K562 (cell line): ENCODE results near the gene PRM2. TPM values are rescaled to one million over a fixed set of nuclear protein-coding genes. Genes with fewer than 3 reads are reported as not detected.

Source experiments
- ATAC-seq: fragments of 200-7000 bp; cut with Tn5 transposase; 3 replicates; pipeline ENCODE4 v1.9.1; 2020; ENCODE audit warnings: moderate library complexity
- BruUV-seq: library from RNA; stranded (reverse); fragments of 400-500 nt; replicated peaks from 2 replicates; lab custom pipeline; 2021; lab: Mats Ljungman, UMichigan
- CTCF ChIA-PET: fragments of 300-600 bp; formaldehyde crosslinking; extraction: SDS; loops from one replicate; lab custom pipeline; 2021; ENCODE audit warnings: low intra/inter-chr PET ratio; lab: Yijun Ruan, JAX
- POLR2A ChIA-PET: fragments of 300-600, 350-650 bp; sonication (Branson Sonifier 250); formaldehyde crosslinking; extraction: SDS; loops from one replicate; lab custom pipeline; 2021; ENCODE audit warnings: antibody characterized with exemption, inconsistent platforms; lab: Yijun Ruan, JAX
- DNase-seq, 4 experiments: peaks; one replicate each; pipeline versions ENCODE4 v3.0.0 to v3.0.0-alpha.2; 2011 to 2018; ENCODE audit warnings: low spot score in 3 of 4, mixed read lengths in 3 of 4; ENCODE audit errors: extremely low read depth in 1 of 4
- FAIRE-seq: peaks from 2 replicates; lab custom pipeline; 2011; peaks lifted over from hg19 to GRCh38; lab: Jason Lieb, UNC
- H2AFZ ChIP-seq: 2 replicates; pipeline ENCODE4 v1.6.0; 2011; ENCODE audit warnings: low read depth, low read length, control low read depth, inconsistent platforms
- H3K27ac ChIP-seq: fragments of 200-600 bp; 3 replicates; pipeline ENCODE4 v1.8.0; 2011; ENCODE audit warnings: low read depth, mild to moderate bottlenecking, control low read depth, inconsistent platforms, low read length, moderate library complexity, mixed read lengths; ENCODE audit errors: extremely low read depth
- H3K27me3 ChIP-seq, 2 experiments: fragments of 300-600 bp in 1 of 2; 2 replicates in 1 of 2; 3 replicates in 1 of 2; pipeline versions ENCODE4 v1.6.0 to v1.8.0; 2011; ENCODE audit warnings: inconsistent platforms in 2 of 2, low read length in 2 of 2, mild to moderate bottlenecking in 1 of 2, mixed read lengths in 1 of 2, moderate library complexity in 1 of 2; ENCODE audit not compliant: control insufficient read depth in 2 of 2, insufficient read depth in 2 of 2
- H3K36me3 ChIP-seq: fragments of 300-600 bp; 3 replicates; pipeline ENCODE4 v1.8.0; 2011; ENCODE audit warnings: mild to moderate bottlenecking, low read length, inconsistent platforms; ENCODE audit not compliant: control insufficient read depth, insufficient read depth
- H3K4me1 ChIP-seq, 2 experiments: fragments of 200-600 bp in 1 of 2; replicated peaks in 1 of 2; 2 replicates in 1 of 2; 3 replicates in 1 of 2; pipeline versions ENCODE4 v1.5.1 to v1.8.0; 2011; ENCODE audit warnings: inconsistent platforms in 2 of 2, low read length in 2 of 2, mild to moderate bottlenecking in 1 of 2, mixed read lengths in 1 of 2, moderate library complexity in 1 of 2; ENCODE audit not compliant: control insufficient read depth in 2 of 2, insufficient read depth in 2 of 2
- H3K4me2 ChIP-seq: 2 replicates; pipeline ENCODE4 v1.6.1; 2011; ENCODE audit warnings: low read length, control low read depth, inconsistent platforms, mixed read lengths; ENCODE audit not compliant: insufficient read depth
- H3K4me3 ChIP-seq: fragments of 200-600 bp; sonication (generic), shearing (Covaris generic); 2 replicates; pipeline ENCODE4 v1.5.1; 2016; ENCODE audit warnings: control low read depth, inconsistent platforms
- H3K79me2 ChIP-seq: fragments of 200-600 bp; 3 replicates; pipeline ENCODE4 v1.8.0; 2011; ENCODE audit warnings: low read length, inconsistent platforms; ENCODE audit not compliant: control insufficient read depth, insufficient read depth
- H3K9ac ChIP-seq, 2 experiments: 2 replicates each; pipeline versions ENCODE4 v1.6.0 to v1.6.1; 2011; ENCODE audit warnings: low read depth in 2 of 2, low read length in 2 of 2, control low read depth in 1 of 2, inconsistent platforms in 1 of 2, mild to moderate bottlenecking in 1 of 2, mixed read lengths in 1 of 2; ENCODE audit not compliant: insufficient read depth in 1 of 2
- H3K9me1 ChIP-seq: one replicate; pipeline ENCODE4 v1.6.0; 2011; ENCODE audit warnings: inconsistent platforms, mild to moderate bottlenecking, low read length, moderate library complexity; ENCODE audit not compliant: control insufficient read depth, insufficient read depth
- H3K9me3 ChIP-seq: replicated peaks from 2 replicates; pipeline ENCODE4 v1.5.1; 2011; ENCODE audit warnings: low read depth, low read length, inconsistent platforms; ENCODE audit not compliant: control insufficient read depth, insufficient read depth
- H4K20me1 ChIP-seq: replicated peaks from 2 replicates; pipeline ENCODE4 v1.6.1; 2011; ENCODE audit warnings: low read length, inconsistent platforms, mixed read lengths; ENCODE audit not compliant: control insufficient read depth, insufficient read depth
- BRF1 ChIP-seq: IDR thresholded peaks from 3 replicates; pipeline ENCODE4 v1.6.1; 2011; ENCODE audit warnings: borderline replicate concordance, mild to moderate bottlenecking; ENCODE audit not compliant: insufficient read length; ENCODE audit errors: extremely low read depth
- EP300 ChIP-seq: IDR thresholded peaks from 2 replicates; pipeline ENCODE4 v1.6.1; 2012; ENCODE audit warnings: low read length, improper control_type of control experiment
- MNT ChIP-seq, 2 experiments: fragments of 450-650 bp; conservative IDR thresholded peaks; 2 replicates each; pipeline ENCODE4 v1.6.1; 2017; ENCODE audit warnings: mild to moderate bottlenecking in 2 of 2, moderate library complexity in 2 of 2
- PTRF ChIP-seq: fragments of 450-650 bp; IDR thresholded peaks from 2 replicates; pipeline ENCODE4 v1.6.1; 2016; ENCODE audit warnings: mild to moderate bottlenecking, missing genetic modification characterization, missing compliant biosample characterization
- RBFOX2 ChIP-seq: fragments of 200-400 bp; formaldehyde crosslinking; IDR thresholded peaks from 2 replicates; pipeline ENCODE4 v1.6.1; 2017; ENCODE audit warnings: low read depth, mild to moderate bottlenecking, low read length, moderate library complexity
- SIRT6 ChIP-seq: IDR thresholded peaks from one replicate; pipeline ENCODE4 v1.6.1; 2012; ENCODE audit warnings: low read depth, mild to moderate bottlenecking, control low read depth, inconsistent platforms, low read length, moderate library complexity
- SNIP1 ChIP-seq: fragments of 450-650 bp; IDR thresholded peaks from 2 replicates; pipeline ENCODE4 v1.7.1; 2017; ENCODE audit warnings: low read depth, mild to moderate bottlenecking
- SREBF2 ChIP-seq: sonication (generic); formaldehyde crosslinking; IDR thresholded peaks from 2 replicates; pipeline ENCODE4 v1.4.0; 2020; ENCODE audit warnings: mild to moderate bottlenecking, missing genetic modification reagents
- SRF ChIP-seq, 2 experiments: fragments of 250-450, 450-650 bp in 1 of 2; sonication (Bioruptor Pico) in 1 of 2; sonication (generic) in 1 of 2; formaldehyde crosslinking; IDR thresholded peaks; 2 replicates each; pipeline versions ENCODE4 v1.5.0 to v1.5.1; 2020 to 2022; ENCODE audit warnings: mild to moderate bottlenecking in 1 of 2, missing genetic modification reagents in 1 of 2
- TEAD1 ChIP-seq, 2 experiments: fragments of 450-650 bp in 1 of 2; sonication (generic) in 1 of 2; formaldehyde crosslinking; IDR thresholded peaks; 2 replicates each; pipeline versions ENCODE4 v1.4.0 to v1.8.0; 2020 to 2022; ENCODE audit warnings: mild to moderate bottlenecking in 2 of 2, missing genetic modification reagents in 1 of 2
- ZNF263 ChIP-seq: sonication (generic); formaldehyde crosslinking; IDR thresholded peaks from 2 replicates; pipeline ENCODE4 v1.8.0; 2022; ENCODE audit warnings: mild to moderate bottlenecking, missing genetic modification reagents, borderline replicate concordance
- WGBS: fragments of 100-300 bp; shearing (Covaris generic); methylation state at CpG from one replicate; pipeline ENCODE4 v1.1.6; 2016; ENCODE audit warnings: low coverage, mixed read lengths; ENCODE audit not compliant: insufficient coverage; ENCODE audit errors: missing lambda C conversion rate; 5-methylcytosine and 5-hydroxymethylcytosine counted together
- in situ Hi-C: fragments of 300-500 bp; cut with MboI; formaldehyde crosslinking; loops from 4 replicates; pipeline ENCODE4 v1.15.0; 2018; ENCODE audit warnings: inconsistent platforms, mixed read lengths
- intact Hi-C: fragments of 100-400 bp; cut with micrococcal nuclease; formaldehyde crosslinking; loops from 2 replicates; pipeline ENCODE4 v1.14.2; 2022
- polyA plus RNA-seq, 8 experiments: library from polyadenylated mRNA; depleted of rRNA in 4 of 8; stranded (reverse) in 5 of 8; unstranded in 3 of 8; fragments of >200 nt; fragmentation: Nextera tagmentation in 2 of 8; fragmentation: Illumina TruSeq in 1 of 8; extraction: Ambion mirVana in 2 of 8; extraction: Trizol in 1 of 8; gene quantifications; 2 replicates each; pipeline versions ENCODE4 v1.2.1 to v1.2.3, GENCODE V29; 2011 to 2014; ENCODE audit warnings: inconsistent platforms in 1 of 8, missing spikeins in 1 of 8
- total RNA-seq, 7 experiments: library from RNA; depleted of rRNA in 6 of 7; stranded (reverse); fragments of >200 nt in 6 of 7; fragmentation: Illumina TruSeq in 2 of 7; extraction: Trizol in 2 of 7; gene quantifications; 2 replicates each; pipeline versions ENCODE4 v1.2.1 to v1.2.3, GENCODE V29; 2011 to 2021; ENCODE audit warnings: low replicate concordance in 1 of 7
- TF ChIP-seq, protein P1 (sequence below), 2 experiments: fragments of 200-800 bp in 1 of 2; sonication (Bioruptor generic) in 1 of 2; sonication (generic) in 1 of 2; formaldehyde crosslinking in 1 of 2; IDR thresholded peaks in 1 of 2; conservative IDR thresholded peaks in 1 of 2; 2 replicates each; pipeline versions ENCODE4 v1.5.0 to v1.6.1; 2016 to 2020; ENCODE audit warnings: missing compliant biosample characterization in 1 of 2, missing genetic modification characterization in 1 of 2, missing genetic modification reagents in 1 of 2
- TF ChIP-seq, protein P2 (sequence below): IDR thresholded peaks from 2 replicates; pipeline ENCODE4 v1.6.1; 2012; ENCODE audit warnings: low read depth, low read length, improper control_type of control experiment, borderline replicate concordance

The PRM2 gene
- total and polyA plus RNA-seq, 9 of the 15 experiments (the other 6 are each of a cell fraction or from before 2014, with no cell fraction given), result not detected

DNA sequence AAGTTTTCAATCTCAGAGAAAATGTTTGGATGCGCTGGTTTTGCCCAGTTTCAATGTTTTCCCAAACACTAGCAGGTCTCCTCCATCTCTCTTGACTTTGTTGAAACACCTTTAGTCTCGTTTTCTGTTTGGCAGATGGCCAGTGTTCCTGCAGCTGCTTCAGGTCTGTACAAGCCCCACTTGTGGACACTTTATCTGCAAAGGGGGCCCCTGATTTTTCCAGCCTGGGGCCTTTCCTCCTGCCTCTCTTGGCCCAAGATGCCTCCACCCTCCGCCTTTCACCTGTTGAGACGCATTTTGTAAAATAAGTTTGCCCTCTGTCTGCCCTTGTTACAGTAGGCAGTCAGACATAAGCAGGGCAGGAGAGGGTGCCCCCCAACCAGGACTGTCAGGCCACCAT is 26.7 kb upstream of the PRM2 start (continued):
- no peak for TF ChIP-seq ZNF263 (CRISPR knock-in tag)
- no peak for TF ChIP-seq TEAD1 (CRISPR knock-in tag; IDR thresholded peaks at IDR 0.05)

DNA sequence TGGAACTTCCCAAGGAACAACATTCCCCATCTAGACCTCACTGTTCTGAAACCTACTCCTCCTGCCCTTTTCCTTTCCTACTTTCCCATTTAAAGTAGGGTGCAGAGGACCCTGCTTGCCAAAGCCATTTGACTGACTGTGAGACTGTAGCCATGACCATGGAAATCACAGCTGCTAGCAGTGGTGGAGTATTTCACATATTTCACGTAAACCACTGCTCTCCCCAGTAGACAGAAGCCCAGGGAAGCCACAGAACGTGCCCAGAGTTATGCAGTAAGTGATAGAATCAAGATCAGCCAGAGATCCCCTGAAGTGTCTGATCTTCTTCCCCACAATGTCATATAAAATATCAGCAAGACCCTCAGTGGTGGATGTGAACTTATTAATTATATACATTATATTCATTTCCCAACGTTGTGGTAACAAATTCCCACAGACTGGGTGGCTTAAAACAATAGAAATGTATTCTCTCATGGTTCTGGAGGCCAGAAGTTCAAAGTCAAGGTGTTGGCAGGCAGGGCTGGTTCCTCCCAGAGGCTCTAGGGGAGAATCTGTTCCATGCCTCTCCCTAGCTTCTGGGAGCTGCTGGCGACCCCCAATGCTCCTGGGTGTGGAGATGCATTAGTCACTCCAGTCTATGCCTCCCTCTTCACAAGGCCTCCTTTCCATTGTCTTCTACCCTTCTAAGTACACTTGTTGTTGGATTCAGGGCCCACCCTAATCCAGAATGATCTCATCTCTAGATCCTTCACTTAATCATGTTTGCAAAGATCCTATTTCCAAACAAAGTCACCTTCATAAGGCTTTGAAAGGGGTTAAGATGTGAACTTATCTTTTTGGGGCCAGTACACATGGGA is 25.6 kb upstream of the PRM2 start:
- H3K4me3 ChIP-seq, result no peak overlapping the region
- ChIA-PET POLR2A (no interaction called here), CTCF (no interaction called here)
- in situ Hi-C loops, result no loop called here
- ATAC-seq (no peak), DNase-seq (no peak), FAIRE-seq (peak; percentile 40)
- H3K36me3 ChIP-seq, result no peaks in the 10 kb centered on the region
- 10% methylated on average over 4 of the region's 4 CpGs for WGBS
- H3K27me3 ChIP-seq, result no peaks in the 10 kb centered on the region
- no peak overlapping the region for H2AFZ ChIP-seq
- no peaks in the 10 kb centered on the region for H3K79me2 ChIP-seq
- no peaks in the 10 kb centered on the region for H4K20me1 ChIP-seq
- H3K9me1 ChIP-seq, result no peaks in the 10 kb centered on the region
- H3K4me1 ChIP-seq, result peaks cover 6 to 11% of the 10 kb centered on the region in 2 experiments; a peak in 4 of 5 replicates
- H3K27ac ChIP-seq, result no peak overlapping the region
- BruUV-seq, result no TSS peak
- intact Hi-C loops, result no loop called here
- no peaks in the 10 kb centered on the region for H3K9me3 ChIP-seq
- H3K4me2 ChIP-seq, result no peak overlapping the region
- H3K9ac ChIP-seq, result no peak overlapping the region
- no peak for TF ChIP-seq SRF (CRISPR knock-in tag; IDR thresholded peaks at IDR 0.05)
- no peak for TF ChIP-seq PTRF (tag)
- TF ChIP-seq SNIP1, result no peak
- TF ChIP-seq SREBF2, result no peak
- TF ChIP-seq SIRT6, result no peak
- TF ChIP-seq, protein P1, sequence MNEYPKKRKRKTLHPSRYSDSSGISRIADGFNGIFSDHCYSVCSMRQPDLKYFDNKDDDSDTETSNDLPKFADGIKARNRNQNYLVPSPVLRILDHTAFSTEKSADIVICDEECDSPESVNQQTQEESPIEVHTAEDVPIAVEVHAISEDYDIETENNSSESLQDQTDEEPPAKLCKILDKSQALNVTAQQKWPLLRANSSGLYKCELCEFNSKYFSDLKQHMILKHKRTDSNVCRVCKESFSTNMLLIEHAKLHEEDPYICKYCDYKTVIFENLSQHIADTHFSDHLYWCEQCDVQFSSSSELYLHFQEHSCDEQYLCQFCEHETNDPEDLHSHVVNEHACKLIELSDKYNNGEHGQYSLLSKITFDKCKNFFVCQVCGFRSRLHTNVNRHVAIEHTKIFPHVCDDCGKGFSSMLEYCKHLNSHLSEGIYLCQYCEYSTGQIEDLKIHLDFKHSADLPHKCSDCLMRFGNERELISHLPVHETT (CRISPR knock-in tag; conservative IDR thresholded peaks at IDR 0.05 in 1 of 2, IDR thresholded peaks at IDR 0.05 in 1 of 2), result no peak
- no peak for TF ChIP-seq MNT (conservative IDR thresholded peaks at IDR 0.05)
- no peak for TF ChIP-seq RBFOX2
- no peak for TF ChIP-seq EP300
- TF ChIP-seq BRF1, result no peak
- TF ChIP-seq, protein P2, sequence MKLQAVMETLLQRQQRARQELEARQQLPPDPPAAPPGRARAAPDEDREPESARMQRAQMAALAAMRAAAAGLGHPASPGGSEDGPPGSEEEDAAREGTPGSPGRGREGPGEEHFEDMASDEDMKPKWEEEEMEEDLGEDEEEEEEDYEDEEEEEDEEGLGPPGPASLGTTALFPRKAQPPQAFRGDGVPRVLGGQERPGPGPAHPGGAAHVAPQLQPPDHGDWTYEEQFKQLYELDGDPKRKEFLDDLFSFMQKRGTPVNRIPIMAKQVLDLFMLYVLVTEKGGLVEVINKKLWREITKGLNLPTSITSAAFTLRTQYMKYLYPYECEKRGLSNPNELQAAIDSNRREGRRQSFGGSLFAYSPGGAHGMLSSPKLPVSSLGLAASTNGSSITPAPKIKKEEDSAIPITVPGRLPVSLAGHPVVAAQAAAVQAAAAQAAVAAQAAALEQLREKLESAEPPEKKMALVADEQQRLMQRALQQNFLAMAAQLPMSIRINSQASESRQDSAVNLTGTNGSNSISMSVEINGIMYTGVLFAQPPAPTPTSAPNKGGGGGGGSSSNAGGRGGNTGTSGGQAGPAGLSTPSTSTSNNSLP, result no peak
